NB4 (cell line): ENCODE results near the gene AKAP6.

Experiments used
- POLR2A ChIP-seq: IDR thresholded peaks from 2 replicates; pipeline ENCODE4 v1.6.1; 2011; ENCODE audit warnings: mild to moderate bottlenecking; ENCODE audit not compliant: insufficient read length; ENCODE audit errors: extremely low read depth
- TF ChIP-seq, protein P1 (sequence below): IDR thresholded peaks from one replicate; pipeline ENCODE4 v1.5.1; 2012; ENCODE audit warnings: low read depth, low read length

DNA sequence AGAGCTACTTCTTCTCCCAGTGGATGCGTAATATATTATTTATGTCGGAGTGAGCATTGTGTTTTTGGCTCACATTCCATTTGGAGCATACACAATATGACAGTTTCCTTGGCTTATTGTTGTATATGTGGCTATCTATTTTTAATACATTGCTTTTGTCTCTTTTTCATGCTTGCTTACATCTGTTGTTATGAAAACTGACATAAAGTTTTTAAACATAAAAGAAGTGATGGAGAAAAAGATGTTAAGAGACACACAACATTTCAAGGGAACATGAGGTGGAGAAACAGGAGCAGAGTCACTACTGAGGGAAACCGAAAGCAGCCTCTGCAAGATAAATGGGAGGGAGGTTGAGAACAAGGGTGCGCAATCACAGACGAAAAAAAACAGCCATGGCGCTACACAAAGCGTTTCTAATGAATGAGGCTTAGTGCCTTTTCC lies 381.2 kb downstream of the AKAP6 start:
- no peak for TF ChIP-seq POLR2A
- TF ChIP-seq, protein P1, sequence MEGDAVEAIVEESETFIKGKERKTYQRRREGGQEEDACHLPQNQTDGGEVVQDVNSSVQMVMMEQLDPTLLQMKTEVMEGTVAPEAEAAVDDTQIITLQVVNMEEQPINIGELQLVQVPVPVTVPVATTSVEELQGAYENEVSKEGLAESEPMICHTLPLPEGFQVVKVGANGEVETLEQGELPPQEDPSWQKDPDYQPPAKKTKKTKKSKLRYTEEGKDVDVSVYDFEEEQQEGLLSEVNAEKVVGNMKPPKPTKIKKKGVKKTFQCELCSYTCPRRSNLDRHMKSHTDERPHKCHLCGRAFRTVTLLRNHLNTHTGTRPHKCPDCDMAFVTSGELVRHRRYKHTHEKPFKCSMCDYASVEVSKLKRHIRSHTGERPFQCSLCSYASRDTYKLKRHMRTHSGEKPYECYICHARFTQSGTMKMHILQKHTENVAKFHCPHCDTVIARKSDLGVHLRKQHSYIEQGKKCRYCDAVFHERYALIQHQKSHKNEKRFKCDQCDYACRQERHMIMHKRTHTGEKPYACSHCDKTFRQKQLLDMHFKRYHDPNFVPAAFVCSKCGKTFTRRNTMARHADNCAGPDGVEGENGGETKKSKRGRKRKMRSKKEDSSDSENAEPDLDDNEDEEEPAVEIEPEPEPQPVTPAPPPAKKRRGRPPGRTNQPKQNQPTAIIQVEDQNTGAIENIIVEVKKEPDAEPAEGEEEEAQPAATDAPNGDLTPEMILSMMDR, result no peak
